K562 treated with DMSO at 1 percent for 24 hours (cell line): Measurements from ENCODE around the gene PPP1R12C. TPM values are rescaled to one million over a fixed set of nuclear protein-coding genes. Genes with fewer than 3 reads are reported as not detected.

Source experiments
- total RNA-seq: library from RNA; unstranded; fragments of 300-600 nt; gene quantifications from 2 replicates; pipeline ENCODE4 v1.2.3, GENCODE V29; 2022; ENCODE audit warnings: low read depth; ENCODE audit not compliant: insufficient read depth

PPP1R12C gene
- total RNA-seq, result 102 TPM in 2 replicates

DNA sequence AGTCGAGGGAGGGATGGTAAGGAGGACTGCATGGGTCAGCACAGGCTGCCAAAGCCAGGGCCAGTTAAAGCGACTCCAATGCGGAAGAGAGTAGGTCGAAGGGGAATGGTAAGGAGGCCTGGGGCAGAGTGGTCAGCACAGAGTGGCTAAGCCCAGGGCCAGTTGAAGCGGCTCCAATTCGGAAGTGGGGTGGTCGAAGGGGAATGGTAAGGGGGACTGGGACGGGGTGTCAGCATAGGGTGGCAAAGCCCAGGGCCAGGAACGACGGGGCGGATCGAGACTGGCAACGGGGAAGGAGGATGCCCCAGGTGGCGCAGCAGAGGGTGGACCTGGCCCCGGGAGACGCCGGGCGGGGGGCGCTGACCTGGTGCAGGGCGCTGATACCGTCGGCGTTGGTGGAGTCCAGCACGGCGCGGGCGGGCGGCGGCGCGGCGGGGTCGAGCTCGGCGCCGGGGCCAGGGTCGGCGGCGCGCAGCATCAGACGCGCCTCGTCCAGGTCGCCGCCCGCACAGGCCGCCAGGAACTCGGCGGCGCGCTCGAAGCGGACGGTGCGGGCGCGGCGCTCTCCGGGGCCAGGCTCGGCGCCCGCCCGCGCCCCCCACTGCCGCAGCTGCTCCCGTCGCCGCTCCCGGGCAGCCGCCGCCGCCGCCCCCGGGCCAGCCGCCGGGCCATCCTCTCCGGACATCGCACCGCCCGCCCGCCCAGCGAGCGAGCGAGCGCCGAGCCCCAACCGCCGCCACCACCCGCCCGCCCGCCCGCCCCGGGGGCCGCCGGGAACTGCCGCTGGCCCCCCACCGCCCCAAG, at the start of gene PPP1R12C:
Gene PPP1R12C, minus strand, starts transcription at position 779 of the 804 bp plus-strand sequence. Its CDS starts 94 bp downstream, at position 685.

DNA sequence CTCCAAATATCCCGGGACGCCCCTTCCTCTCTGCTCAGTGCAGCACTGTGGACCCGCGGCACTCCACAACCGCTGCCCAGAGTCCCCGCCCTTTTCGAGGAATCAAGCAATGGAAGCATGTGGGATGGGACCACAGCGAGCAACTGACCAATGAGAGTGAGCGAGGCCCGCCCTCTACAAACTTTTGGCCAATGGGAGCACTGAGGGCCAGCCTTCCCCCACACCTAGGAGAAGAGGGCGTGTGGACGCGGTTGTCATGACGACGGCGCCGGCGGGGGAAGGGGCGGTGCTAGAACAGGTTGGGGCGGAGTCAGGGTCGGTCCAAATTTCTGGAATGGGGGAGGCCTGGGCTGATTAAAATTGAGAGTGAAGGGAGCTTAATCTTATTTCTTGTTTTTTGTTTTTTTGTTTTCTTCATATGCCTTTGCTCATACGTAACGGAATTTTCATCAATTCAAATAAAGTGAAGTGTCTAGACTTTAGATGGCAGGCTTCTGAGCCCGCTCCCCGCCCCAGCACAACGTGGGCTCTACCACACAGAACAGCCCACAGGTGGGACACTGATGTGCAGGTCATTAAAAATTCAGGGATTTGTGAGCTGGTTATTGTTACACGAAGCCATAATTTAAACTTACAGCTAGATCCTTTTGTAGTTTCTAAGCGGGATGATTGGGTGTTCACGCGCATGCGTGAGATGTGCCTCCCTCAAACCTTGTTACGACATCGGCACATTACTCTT, 49.3 kb upstream of the PPP1R12C start, which contains the start of gene DNAAF3:
Gene DNAAF3, minus strand, starts transcription at position 84 of the 739 bp plus-strand sequence. CDS start 200 bp downstream, outside the sequence.

DNA sequence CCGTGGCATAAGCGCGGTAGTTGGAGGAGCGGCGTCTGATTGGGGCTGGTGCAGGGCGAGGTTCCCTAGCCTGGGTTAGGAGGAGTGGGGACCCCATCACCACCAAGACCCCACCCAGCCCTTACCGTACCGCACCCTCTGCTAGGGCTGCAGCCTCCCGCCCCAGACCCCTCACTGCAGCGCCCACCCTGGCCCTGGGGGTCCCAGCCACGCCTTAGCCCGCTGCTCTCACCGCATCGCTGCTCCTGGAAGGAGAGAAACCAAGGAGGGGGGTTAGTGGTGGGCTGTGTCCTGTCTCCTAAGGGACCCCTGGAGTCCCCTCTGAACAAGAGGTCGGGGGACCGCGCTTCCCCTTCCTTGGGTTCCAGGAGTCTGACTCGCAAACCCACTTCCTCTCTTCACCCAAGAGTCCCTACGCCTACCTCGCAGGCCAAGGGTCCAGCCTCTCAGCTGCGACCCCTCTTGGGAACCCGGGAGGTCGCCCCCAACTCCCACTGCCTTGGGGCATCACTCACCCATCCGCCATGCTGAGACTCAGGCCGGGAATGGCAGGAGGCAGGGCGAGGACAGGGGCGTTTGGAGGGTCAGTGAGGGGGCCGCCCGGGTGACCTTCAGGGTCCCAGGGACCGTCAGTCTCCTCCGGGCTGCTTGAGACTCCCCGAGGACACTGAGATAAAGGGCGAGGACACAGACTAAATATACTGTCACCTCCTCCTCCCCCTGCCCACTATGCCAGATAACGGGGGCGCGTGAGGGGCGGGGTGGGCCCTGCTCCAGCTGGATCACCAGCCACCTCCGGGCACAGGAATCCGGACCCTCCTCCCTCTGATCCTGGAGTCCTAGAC, 39.8 kb upstream of the PPP1R12C start, which contains the start of gene TNNI3:
Gene TNNI3, minus strand, starts transcription at position 669 of the 845 bp plus-strand sequence. Its CDS starts 143 bp downstream, at position 526.

DNA sequence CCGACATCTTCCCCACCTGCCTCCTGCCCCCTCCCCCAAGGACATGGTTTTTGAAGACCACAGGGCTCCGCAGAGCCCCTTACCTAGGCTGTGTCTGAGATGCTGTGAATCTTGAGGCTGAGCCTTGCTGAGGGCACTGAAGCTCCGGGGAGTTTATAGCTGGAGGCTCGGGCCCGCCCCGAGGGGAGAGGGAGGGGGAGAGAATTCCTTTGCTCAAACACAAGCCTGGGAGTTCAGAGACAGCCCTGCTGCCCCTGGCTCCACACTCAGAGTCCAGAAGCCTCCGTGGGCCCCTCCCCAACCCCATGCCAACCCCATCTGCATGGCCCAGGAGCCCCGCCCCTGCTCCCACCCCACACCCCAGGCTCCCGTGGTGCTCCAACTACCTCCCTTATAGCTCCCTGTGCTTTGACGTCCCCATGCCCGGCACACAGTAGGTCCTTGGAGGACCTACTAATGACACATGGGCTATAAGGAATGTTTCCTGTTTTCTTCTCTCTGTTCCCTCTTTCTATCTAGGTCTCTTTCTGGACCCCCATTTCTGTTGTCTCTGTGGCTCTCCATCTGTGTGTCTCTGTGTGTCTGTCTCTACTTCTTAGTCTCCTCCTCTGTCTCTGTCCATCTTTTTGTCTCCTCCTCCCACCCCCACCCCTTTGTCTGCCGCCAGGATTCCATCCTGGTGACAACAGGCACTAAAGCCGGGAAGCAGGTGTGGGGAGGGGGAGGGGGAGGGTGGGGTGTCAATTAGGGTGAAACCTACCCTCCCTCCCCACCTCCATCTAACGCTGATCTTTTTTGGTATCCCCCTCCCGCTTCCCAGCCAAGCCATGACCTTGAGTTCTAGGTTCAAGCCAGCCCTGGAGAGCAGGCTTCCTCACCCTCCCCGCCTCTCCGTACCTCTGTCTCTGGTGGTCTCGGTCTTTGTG, 31.9 kb upstream of the PPP1R12C start, which contains the start of gene TNNT1:
Gene TNNT1, minus strand, starts transcription at position 129 of the 926 bp plus-strand sequence. CDS start 2,049 bp downstream, outside the sequence.

GRCh38 chr19:55075371-55075998, 42.0 kb downstream of the PPP1R12C start, which contains the start of gene EPS8L1:
TSS of gene EPS8L1 (plus strand) at chr19:55075869. CDS start at chr19:55076445, 576 bp downstream.

GRCh38 chr19:55062735-55063491, 54.5 kb downstream of the PPP1R12C start, which contains the start of gene RDH13:
TSS of gene RDH13 (minus strand) at chr19:55063148. CDS start at chr19:55063032, 116 bp downstream.

Other genes starting within 250 kb of the PPP1R12C start
- gene FCAR, start 243.4 kb downstream of the PPP1R12C start, total RNA-seq, result not detected in 2 replicates
- not detected in 2 replicates for gene NCR1, start 211.5 kb downstream of the PPP1R12C start, total RNA-seq
- 0.13 TPM in 1 of 2 replicates, not detected in the other for gene NLRP7, start 170.1 kb downstream of the PPP1R12C start, total RNA-seq
- 36.5 and 37.5 TPM in 2 replicates for gene NLRP2, start 151.3 kb downstream of the PPP1R12C start, total RNA-seq
- 0.95 and 1.1 TPM in 2 replicates for gene GP6, start 79.4 kb downstream of the PPP1R12C start, total RNA-seq
- 28.5 and 34.8 TPM in 2 replicates for gene RDH13, start 54.5 kb downstream of the PPP1R12C start, total RNA-seq
- gene EPS8L1, start 41.8 kb downstream of the PPP1R12C start, total RNA-seq, result 15.6 and 19.8 TPM in 2 replicates
- gene TNNT1, start 31.6 kb upstream of the PPP1R12C start, total RNA-seq, result 320 and 369 TPM in 2 replicates
- gene TNNI3, start 40.1 kb upstream of the PPP1R12C start, total RNA-seq, result 62.6 and 70.5 TPM in 2 replicates
- 19.6 and 22.9 TPM in 2 replicates for gene DNAAF3, start 49.0 kb upstream of the PPP1R12C start, total RNA-seq
- gene SYT5, start 62.7 kb upstream of the PPP1R12C start, total RNA-seq, result 7.9 and 9.6 TPM in 2 replicates
- 28.3 and 33.7 TPM in 2 replicates for gene PTPRH, start 91.9 kb upstream of the PPP1R12C start, total RNA-seq
- 14.2 and 19.4 TPM in 2 replicates for gene TMEM86B, start 111.1 kb upstream of the PPP1R12C start, total RNA-seq
- gene PPP6R1, start 141.4 kb upstream of the PPP1R12C start, total RNA-seq, result 109 and 112 TPM in 2 replicates
- 89.9 and 92.8 TPM in 2 replicates for gene HSPBP1, start 162.5 kb upstream of the PPP1R12C start, total RNA-seq
- gene BRSK1, start 166.4 kb upstream of the PPP1R12C start, total RNA-seq, result 7.4 and 8.4 TPM in 2 replicates
- gene TMEM150B, start 207.7 kb upstream of the PPP1R12C start, total RNA-seq, result 3.5 and 3.8 TPM in 2 replicates
- 71.4 and 83.5 TPM in 2 replicates for gene KMT5C, start 222.2 kb upstream of the PPP1R12C start, total RNA-seq
- gene COX6B2, start 237.1 kb upstream of the PPP1R12C start, total RNA-seq, result not detected in 2 replicates
- gene GARIN5B, start 245.6 kb upstream of the PPP1R12C start, total RNA-seq, result not detected in 2 replicates